ENCODE data around the gene PRMT6. TPM values are rescaled to one million over a fixed set of nuclear protein-coding genes. Genes with fewer than 3 reads are reported as not detected.
"Not testable (repeated sequence)": the region's sequence is repeated elsewhere in the genome, so short reads cannot be mapped to it uniquely, and the experiment has no call there.

PRMT6 gene
- polyA plus RNA-seq, 3 donors = 1.8 to 16.2 (median 14.7) TPM

DNA sequence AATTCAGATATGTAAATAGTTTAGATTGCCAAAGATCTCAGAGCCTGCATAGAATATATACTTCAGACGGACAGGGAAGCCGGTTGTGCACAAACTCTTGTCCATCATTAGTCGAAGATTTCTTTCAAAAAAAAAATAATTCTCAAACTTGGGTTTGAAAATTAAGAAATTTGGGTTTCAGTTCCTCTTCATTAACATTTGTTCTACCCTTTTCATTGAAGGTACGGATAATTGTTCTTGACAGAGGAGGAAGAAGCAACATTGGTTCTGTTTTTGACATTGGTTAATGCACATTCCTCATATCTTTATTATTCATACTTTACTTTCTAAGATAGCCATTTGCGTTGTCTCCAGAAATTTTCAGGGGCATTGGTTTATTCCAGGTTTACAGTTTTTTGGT is 38.0 kb upstream of the PRMT6 start:
- Histone ChIP-seq H3K79me2 (ENCODE audit: insufficient read depth, low read length) (no peaks in the 10 kb centered on the region), H3K4me1 (ENCODE audit: control insufficient read depth in 1 of 2, insufficient read depth in 2 of 2, low read length in 2 of 2) (no peaks in the 10 kb centered on the region), H3K4me2 (replicated peaks; ENCODE audit: extremely low read depth, low read length, poor library complexity, severe bottlenecking) (no peak overlapping the region), H3K9me3 (replicated peaks in 1 of 2; ENCODE audit: control insufficient read depth in 1 of 2, insufficient read depth in 1 of 2, low read length in 2 of 2) (no peaks in the 10 kb centered on the region), H3K27ac (ENCODE audit: low read depth in 1 of 2, low read length in 2 of 2) (no peak overlapping the region), H3K4me3 (replicated peaks in 1 of 3; ENCODE audit: low read depth in 2 of 3, low read length in 3 of 3) (no peak overlapping the region), H3K36me3 (replicated peaks in 1 of 2; ENCODE audit: control insufficient read depth in 1 of 2, insufficient read depth in 2 of 2, low read length in 2 of 2) (no peaks in the 10 kb centered on the region), H3K9ac (ENCODE audit: insufficient read depth, low read length, poor library complexity, severe bottlenecking) (no peak overlapping the region), H4K20me1 (ENCODE audit: insufficient read depth, low read length) (no peaks in the 10 kb centered on the region), H3K27me3 (ENCODE audit: control insufficient read depth in 2 of 2, insufficient read depth in 2 of 2, low read length in 2 of 2) (no peaks in the 10 kb centered on the region), H2AFZ (ENCODE audit: insufficient read depth, low read depth, low read length, poor library complexity, severe bottlenecking) (no peak overlapping the region)
- no CpG with 5 or more reads among the region's 5 CpGs for WGBS (ENCODE audit: insufficient coverage)
- no peaks in the 10 kb centered on the region for H3K4me1 Mint-ChIP-seq
- TF ChIP-seq, protein P1, sequence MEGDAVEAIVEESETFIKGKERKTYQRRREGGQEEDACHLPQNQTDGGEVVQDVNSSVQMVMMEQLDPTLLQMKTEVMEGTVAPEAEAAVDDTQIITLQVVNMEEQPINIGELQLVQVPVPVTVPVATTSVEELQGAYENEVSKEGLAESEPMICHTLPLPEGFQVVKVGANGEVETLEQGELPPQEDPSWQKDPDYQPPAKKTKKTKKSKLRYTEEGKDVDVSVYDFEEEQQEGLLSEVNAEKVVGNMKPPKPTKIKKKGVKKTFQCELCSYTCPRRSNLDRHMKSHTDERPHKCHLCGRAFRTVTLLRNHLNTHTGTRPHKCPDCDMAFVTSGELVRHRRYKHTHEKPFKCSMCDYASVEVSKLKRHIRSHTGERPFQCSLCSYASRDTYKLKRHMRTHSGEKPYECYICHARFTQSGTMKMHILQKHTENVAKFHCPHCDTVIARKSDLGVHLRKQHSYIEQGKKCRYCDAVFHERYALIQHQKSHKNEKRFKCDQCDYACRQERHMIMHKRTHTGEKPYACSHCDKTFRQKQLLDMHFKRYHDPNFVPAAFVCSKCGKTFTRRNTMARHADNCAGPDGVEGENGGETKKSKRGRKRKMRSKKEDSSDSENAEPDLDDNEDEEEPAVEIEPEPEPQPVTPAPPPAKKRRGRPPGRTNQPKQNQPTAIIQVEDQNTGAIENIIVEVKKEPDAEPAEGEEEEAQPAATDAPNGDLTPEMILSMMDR (IDR thresholded peaks at IDR 0.05) = no peak
- no peak for DNase-seq
- H3K9me3 Mint-ChIP-seq = peaks cover 0 to 5% (median 0%) of the 10 kb centered on the region in 7 donors
- no peak overlapping the region for H3K4me3 Mint-ChIP-seq
- intact Hi-C loops (cut with micrococcal nuclease) = no loop called here
- peaks cover 1 to 2% (median 1%) of the 10 kb centered on the region in 3 donors for H3K27me3 Mint-ChIP-seq (ENCODE audit: low read depth in 3 of 3)
- no peak overlapping the region for H3K27ac Mint-ChIP-seq
- no peaks in the 10 kb centered on the region for H3K36me3 Mint-ChIP-seq

DNA sequence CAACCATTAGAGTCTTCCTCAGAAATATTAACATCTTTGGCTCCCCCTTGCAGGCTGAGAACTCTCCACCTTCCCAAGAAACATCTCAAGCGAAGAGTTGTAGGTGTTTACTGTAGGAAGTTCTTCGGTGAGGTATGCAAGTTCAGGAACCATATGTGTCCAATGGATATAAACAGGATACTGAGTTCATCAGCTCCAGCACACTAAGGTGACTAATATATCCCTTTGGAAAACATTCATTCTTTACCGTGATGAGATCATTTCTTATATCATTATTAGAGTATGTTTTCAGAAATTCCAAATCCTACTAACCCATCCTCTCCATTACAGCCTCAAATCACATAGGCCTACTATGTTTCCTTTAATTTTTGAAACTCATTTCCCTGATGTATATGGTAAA is 37.3 kb upstream of the PRMT6 start:
- H3K4me3 ChIP-seq (replicated peaks in 1 of 3; ENCODE audit: low read depth in 2 of 3, low read length in 3 of 3) = no peak overlapping the region
- TF ChIP-seq, protein P1 (IDR thresholded peaks at IDR 0.05) = no peak
- no peak overlapping the region for H2AFZ ChIP-seq (ENCODE audit: insufficient read depth, low read depth, low read length, poor library complexity, severe bottlenecking)
- intact Hi-C loops (cut with micrococcal nuclease) = no loop called here
- DNase-seq = no peak
- no peak overlapping the region for H3K4me3 Mint-ChIP-seq
- no CpG with 5 or more reads among the region's 3 CpGs for WGBS (ENCODE audit: insufficient coverage)
- no peaks in the 10 kb centered on the region for H3K36me3 ChIP-seq (replicated peaks in 1 of 2; ENCODE audit: control insufficient read depth in 1 of 2, insufficient read depth in 2 of 2, low read length in 2 of 2)
- no peak overlapping the region for H3K27ac Mint-ChIP-seq
- H3K36me3 Mint-ChIP-seq = no peaks in the 10 kb centered on the region
- no peak overlapping the region for H3K4me2 ChIP-seq (replicated peaks; ENCODE audit: extremely low read depth, low read length, poor library complexity, severe bottlenecking)
- no peaks in the 10 kb centered on the region for H3K9me3 ChIP-seq (replicated peaks in 1 of 2; ENCODE audit: control insufficient read depth in 1 of 2, insufficient read depth in 1 of 2, low read length in 2 of 2)
- H4K20me1 ChIP-seq (ENCODE audit: insufficient read depth, low read length) = no peaks in the 10 kb centered on the region
- peaks cover 0 to 5% (median 0%) of the 10 kb centered on the region in 7 donors for H3K9me3 Mint-ChIP-seq
- no peak overlapping the region for H3K27ac ChIP-seq (ENCODE audit: low read depth in 1 of 2, low read length in 2 of 2)
- H3K4me1 ChIP-seq (ENCODE audit: control insufficient read depth in 1 of 2, insufficient read depth in 2 of 2, low read length in 2 of 2) = no peaks in the 10 kb centered on the region
- H3K4me1 Mint-ChIP-seq = no peaks in the 10 kb centered on the region
- no peaks in the 10 kb centered on the region for H3K79me2 ChIP-seq (ENCODE audit: insufficient read depth, low read length)
- H3K27me3 Mint-ChIP-seq (ENCODE audit: low read depth in 3 of 3) = peaks cover 0 to 2% (median 1%) of the 10 kb centered on the region in 3 donors
- H3K9ac ChIP-seq (ENCODE audit: insufficient read depth, low read length, poor library complexity, severe bottlenecking) = no peak overlapping the region
- H3K27me3 ChIP-seq (ENCODE audit: control insufficient read depth in 2 of 2, insufficient read depth in 2 of 2, low read length in 2 of 2) = no peaks in the 10 kb centered on the region

DNA sequence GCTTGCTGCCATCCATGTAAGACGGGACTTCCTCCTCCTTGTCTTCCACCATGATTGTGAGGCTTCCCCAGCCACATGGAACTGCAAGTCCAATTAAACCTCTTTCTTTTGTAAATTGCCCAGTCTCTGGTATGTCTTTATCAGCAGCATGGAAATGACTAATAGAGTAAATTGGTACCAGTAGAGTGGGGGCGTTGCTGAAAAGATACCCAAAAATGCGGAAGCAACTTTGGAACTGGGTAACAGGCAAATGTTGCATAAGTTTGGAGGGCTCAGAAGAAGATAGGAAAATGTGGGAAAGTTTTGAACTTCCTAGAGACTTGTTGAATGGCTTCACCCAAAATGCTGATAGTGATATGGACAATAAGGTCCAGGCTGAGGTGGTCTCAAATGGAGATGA is 17.6 kb upstream of the PRMT6 start:
- H3K27ac Mint-ChIP-seq; DNase-seq; H3K4me3 Mint-ChIP-seq; H3K4me1 Mint-ChIP-seq; H3K4me1 ChIP-seq (ENCODE audit: control insufficient read depth in 1 of 2, insufficient read depth in 2 of 2, low read length in 2 of 2); intact Hi-C loops (cut with micrococcal nuclease); H3K4me2 ChIP-seq (replicated peaks; ENCODE audit: extremely low read depth, low read length, poor library complexity, severe bottlenecking); H4K20me1 ChIP-seq (ENCODE audit: insufficient read depth, low read length); H3K27me3 Mint-ChIP-seq (ENCODE audit: low read depth in 3 of 3); H3K36me3 ChIP-seq (replicated peaks in 1 of 2; ENCODE audit: control insufficient read depth in 1 of 2, insufficient read depth in 2 of 2, low read length in 2 of 2); H3K36me3 Mint-ChIP-seq; H3K4me3 ChIP-seq (replicated peaks in 1 of 3; ENCODE audit: low read depth in 2 of 3, low read length in 3 of 3); H3K27me3 ChIP-seq (ENCODE audit: control insufficient read depth in 2 of 2, insufficient read depth in 2 of 2, low read length in 2 of 2); H3K9me3 ChIP-seq (replicated peaks in 1 of 2; ENCODE audit: control insufficient read depth in 1 of 2, insufficient read depth in 1 of 2, low read length in 2 of 2); H3K79me2 ChIP-seq (ENCODE audit: insufficient read depth, low read length); H3K27ac ChIP-seq (ENCODE audit: low read depth in 1 of 2, low read length in 2 of 2); H2AFZ ChIP-seq (ENCODE audit: insufficient read depth, low read depth, low read length, poor library complexity, severe bottlenecking); H3K9ac ChIP-seq (ENCODE audit: insufficient read depth, low read length, poor library complexity, severe bottlenecking): not testable (repeated sequence)
- 85% methylated on average over 3 of the region's 3 CpGs for WGBS (ENCODE audit: insufficient coverage)
- H3K9me3 Mint-ChIP-seq = peaks cover 4 to 18% (median 7%) of the 10 kb centered on the region in 7 donors

Measured in CD14-positive monocyte (primary cell).